HG02763 (cell line): ENCODE results near the gene SLC25A13.
A peak's percentile ranks its signal among the peaks of the same experiment; 100 is the strongest.
"Not testable (repeated sequence)": the region's sequence is repeated elsewhere in the genome, so short reads cannot be mapped to it uniquely, and the experiment has no call there.

Experiments
- ATAC-seq: cut with Tn5 transposase; IDR thresholded peaks from one replicate; pipeline ENCODE4 v1.9.1; 2021; ENCODE audit warnings: mild to moderate bottlenecking, moderate library complexity; ENCODE audit not compliant: unreplicated experiment

Gene SLC25A13

DNA sequence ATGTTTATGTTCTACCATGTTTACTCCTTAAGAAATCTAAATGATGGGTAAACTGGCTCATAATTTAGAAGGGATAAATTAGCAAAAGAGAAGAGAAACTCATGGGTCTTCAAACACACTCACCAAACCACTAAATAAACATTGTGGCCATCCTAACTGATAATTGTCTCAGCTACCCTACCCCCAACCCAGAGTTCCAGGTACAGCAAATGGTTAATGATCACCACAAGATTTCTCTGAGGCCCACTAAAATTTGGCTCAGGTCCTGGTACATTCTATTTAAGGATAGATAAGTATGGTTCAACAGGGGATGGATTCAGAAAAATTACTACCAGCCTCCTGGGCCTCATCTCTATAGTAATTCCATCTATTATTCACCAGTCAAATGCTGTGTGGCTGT, 21.4 kb downstream of the SLC25A13 start:
- no peak for ATAC-seq

DNA sequence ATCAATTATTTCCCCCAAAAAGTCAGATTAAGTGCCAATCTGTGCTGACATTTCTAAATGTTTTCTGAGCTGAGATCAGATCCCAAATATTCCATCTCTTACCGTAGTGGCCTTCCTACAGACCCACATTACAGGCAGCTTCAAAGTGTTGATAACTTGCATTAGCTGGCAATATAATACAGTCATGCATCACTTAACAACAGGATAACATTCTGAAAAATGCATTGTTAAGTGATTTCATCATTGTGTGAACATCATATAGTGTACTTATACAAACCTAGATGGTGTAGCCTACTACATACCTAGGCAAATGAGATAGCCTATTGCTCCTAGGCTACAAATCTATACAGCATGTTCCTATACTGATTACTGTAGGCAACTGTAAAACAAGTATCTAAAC, 22.4 kb downstream of the SLC25A13 start:
- no peak for ATAC-seq

DNA sequence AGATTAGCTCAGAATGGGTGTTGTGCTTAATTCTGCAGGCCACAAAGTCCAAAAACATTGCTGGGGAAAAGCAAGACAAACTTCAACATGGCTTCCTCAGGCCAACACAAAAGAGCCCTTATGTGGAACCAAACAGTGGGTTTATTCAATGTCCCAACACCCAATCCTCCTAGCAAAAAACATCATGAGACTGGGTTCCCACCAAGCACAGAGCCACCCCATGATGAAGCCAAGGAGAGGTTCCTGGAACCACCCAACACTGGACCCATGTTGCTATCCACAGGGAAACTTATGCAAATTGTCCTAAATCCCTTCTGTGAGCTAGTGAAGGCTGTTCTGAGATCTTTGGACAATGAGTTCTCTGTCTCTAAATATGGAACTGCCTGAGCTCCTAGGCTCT, 24.0 kb downstream of the SLC25A13 start:
- no peak for ATAC-seq

DNA sequence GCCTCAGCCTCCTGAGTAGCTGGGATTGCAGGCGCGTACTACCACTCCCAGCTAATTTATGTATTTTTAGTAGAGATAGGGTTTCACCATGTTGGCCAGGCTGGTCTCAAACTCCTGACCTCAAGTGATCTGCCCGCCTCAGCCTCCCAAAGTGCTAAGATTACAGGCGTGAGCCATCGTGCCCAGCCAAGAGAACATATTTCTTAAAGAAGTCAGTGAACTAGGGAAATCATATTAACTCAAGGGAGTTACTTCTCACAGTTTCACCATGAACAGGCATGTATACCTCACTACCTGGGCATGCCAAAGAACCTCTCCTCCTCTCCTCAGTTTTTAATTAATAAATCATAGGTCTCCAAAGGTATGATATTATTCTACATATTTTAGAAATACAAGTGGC, 24.5 kb downstream of the SLC25A13 start:
- not testable (repeated sequence) for ATAC-seq

DNA sequence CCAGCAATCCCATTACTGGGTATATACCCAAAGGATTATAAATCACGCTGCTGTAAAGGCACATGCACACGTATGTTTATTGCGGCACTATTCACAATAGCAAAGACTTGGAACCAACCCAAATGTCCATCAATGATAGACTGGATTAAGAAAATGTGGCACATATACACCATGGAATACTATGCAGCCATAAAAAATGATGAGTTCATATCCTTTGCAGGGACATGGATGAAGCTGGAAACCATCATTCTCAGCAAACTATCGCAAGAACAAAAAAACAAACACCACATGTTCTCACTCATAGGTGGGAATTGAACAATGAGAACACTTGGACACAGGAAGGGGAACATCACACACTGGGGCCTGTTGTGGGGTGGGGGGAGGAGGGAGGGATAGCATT, 28.0 kb downstream of the SLC25A13 start:
- not testable (repeated sequence) for ATAC-seq

DNA sequence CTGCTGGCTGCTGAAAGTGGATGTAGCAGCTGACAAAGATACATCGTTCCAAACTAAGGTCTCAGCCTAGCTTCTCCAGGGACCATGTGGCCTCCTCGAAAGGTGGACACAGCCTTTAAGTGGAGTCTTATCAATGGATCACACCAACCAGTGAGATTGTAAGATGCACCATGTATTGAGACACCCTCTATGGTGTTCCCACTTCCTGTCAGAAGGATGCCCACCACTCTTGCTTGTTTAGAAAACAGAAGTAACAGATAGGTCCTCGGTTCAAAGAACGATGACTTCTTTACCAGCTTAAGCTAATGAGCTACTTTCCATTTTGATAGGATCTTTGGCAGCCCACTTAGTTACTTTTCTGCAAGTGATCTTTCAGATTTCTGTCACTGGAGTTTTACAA, 34.3 kb downstream of the SLC25A13 start:
- no peak for ATAC-seq

DNA sequence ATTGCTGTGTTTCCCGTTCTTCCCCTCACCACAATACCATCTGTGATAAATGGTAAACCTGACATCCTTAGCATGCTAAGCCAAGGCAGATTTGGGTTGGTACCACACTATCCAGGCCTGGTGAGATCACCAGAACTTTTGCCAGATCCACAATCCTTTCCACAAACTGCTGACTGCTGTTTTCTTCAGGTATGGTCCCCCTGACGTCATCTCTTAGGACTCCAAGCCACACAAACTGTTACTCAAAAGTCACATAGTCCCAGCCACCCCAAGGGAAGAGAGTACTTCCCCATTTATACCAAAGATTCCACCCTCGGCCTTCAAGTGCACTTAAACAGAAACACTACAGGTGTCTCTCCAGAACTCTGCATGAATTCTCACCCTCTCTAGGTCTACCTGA, 34.8 kb downstream of the SLC25A13 start:
- ATAC-seq: no peak

DNA sequence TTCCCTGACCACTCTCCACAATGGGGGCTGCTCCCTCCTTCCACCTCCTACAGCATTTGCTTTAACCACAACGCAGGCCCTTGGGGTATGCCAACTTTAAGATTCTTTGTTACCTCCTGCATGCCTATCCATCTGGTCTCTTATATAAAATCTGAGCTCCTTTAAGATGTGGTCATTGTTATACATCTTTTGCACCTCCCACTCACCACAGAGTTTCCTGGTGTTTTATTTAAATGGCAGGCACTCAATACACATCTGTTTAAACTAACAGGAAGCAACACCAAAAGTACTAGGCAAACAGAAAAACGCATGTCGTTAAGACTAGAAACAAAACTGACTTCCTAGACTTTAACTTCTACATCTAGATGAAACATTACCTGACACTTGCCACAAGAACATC, 36.3 kb downstream of the SLC25A13 start:
- ATAC-seq: peak; percentile 71

DNA sequence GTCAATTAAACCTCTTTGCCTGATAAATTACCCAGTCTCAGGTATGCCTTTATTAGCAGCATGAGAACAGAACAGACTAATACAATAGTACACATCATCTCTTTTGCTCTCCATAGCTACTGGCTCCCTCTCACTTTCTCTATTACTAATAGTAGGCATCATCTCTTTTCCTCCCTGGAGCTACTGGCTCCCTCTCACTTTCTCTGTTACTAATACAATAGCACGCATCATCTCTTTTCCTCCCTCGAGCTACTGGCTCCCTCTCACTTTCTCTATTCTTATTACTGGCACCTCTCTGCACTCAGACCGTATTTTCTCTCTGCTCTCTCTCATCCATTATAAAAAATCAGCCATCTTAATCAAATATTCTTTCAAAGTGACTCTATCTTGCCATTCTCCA, 37.1 kb downstream of the SLC25A13 start:
- ATAC-seq: peak; percentile 43

DNA sequence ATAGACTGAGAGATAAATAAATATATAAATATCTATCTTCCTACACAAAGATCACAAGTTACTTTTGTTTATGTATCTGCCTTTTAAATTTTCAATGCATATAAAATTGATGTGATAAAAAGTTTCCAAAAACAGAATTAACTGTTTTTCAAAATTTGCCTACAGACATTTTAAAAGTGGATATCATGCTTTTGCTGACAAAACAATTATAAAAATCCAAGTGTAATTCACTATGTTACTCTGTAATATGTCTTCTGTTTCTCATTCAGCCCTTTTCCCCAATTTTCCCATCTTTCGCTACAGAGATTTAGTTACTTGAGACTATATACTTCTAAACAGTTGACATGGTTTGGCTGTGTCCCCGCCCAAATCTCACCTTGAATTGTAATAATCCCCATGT, 37.7 kb downstream of the SLC25A13 start:
- no peak for ATAC-seq

DNA sequence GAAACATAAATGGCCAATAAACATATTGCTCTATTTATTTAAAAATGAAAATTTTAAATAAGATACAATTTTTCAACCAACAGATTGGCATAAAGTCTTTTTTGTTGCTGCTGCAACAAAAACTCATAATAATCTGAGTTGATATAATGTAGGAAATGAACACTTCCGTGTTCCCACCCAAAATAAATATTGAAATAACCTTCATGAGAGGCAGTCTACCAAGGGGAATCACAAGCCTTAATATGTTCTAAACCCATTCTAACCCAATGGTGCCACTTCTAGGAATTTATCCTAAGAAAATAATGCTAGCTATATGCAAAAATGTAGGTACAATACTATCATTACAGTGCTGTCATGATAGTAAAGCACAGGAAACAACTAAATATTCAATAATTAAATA, 39.1 kb downstream of the SLC25A13 start:
- ATAC-seq: no peak

DNA sequence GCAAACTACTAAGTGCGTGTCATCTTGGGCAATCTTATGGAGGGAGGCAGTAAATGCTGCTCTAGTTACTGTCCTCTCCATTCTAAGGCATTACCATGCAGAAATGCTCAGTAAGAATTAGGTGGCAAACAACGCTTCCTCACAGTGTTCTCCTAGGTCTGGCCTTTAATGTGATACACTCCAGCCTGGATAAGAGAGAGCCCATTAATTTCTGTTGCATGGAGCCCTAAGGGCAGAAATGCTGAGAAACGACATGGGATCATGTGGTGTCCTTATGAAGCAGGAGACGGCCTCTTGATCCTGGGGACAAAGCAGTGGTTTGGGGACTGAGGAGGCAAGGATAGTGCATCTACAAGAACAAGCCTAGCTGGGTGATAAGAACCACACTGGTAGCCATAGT, 44.0 kb downstream of the SLC25A13 start:
- no peak for ATAC-seq

DNA sequence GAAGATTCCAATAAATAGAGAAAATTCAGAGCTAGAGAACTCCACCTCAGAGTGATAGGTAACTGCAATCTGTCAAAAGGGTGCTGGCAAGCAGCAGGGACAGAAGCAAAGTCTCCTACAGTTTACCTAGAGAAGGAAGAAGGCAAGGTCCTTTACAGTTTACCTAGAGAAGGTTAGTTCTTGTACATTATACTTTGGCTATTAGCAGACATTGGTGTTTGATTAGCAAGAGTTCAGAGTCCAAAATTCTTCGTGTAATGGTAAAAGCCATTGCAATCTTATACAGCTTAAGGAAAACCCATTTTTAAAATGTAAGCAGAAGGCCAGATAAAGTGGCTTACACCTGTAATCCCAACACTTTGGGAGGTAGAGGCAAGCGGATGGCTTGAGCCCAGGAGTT, 45.9 kb downstream of the SLC25A13 start:
- ATAC-seq: no peak

DNA sequence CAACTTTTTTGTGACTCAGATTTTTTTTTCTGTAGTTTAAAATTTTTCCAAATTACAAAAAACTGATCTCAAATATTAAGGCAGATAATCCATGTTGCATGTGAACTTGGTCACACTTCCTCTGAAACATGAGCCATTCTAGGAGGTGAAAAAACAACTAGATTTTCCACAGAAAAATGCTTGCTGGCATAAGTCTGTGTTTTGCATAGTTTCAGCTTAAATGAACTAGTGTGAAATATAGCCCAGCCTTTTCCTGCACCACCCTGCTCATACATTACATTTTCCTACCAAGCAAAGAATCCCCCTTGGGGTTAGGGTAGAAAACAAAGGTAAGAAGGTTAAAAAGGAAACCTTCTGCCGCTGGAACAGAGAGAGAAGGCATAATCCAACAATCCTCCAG, 48.2 kb downstream of the SLC25A13 start:
- ATAC-seq: no peak

DNA sequence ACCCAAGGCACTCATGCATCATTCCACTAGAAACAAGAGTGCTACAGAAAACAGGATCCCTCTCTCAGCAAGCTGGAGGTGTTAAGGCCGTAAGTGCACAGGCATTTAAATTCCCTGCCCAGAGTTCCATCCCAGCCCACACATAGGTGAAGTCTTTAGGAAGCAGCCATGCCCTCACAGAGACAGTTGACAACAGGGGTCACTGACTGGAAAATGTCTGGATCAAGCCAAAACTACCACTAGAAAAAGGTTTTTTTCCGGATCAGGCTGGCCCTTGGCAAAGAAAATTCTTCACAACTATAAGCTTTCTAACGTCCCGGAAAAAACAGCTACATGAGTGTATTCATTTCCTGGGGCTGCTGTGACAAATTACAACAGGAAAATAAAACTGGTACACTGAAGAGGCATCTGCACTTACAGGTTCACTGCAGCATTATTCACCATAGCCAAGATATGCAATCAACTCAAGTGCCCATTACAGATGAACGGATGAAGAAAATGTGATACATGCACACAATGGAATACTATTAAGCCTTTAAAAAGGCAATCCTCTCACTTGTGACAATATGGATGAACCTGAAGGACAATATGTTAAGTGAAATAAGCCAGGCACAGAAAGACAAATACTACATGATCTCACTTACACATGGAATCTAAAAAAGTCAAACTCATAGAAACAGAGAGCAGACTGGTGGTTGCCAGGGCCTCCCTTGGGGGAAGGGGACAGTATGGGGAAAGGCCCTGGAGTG, 52.5 kb downstream of the SLC25A13 start:
- ATAC-seq: no peak

DNA sequence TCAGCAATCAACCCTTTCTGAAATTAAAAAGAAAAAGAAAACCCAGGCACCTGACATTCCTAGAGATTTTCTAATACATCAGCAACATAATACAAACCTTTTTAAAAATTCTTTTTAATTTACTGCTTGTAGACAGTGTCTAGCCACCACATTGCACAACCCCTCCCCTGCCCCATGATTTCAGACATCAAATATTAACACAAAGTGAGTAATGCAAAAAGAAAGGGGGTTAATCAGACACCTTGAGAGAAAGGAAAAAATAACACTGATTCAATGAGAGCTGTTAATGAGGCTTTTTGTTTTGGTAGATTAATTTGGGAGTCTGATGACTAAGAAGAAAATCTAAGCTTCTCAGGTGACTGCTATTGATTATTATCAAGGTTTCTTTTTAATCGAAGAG, 55.3 kb downstream of the SLC25A13 start:
- ATAC-seq: no peak

DNA sequence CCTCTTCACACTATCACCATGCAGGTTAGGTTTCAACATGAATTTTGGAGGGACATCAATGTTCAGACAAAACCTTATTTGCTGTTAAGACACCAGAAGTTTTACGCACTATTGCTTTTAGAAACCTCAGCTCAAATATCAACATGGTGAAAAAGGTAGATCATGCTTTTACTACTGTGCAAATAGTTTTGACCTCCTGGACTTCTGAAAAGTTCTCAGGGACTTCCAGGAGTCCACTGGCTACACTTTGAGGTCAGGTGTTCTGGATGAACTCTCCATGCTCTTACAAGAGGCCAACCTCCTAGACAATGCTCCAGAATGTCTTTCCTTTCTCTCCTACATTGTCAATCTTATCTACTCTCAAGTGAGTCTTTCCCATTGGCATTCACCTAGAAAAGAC, 55.9 kb downstream of the SLC25A13 start:
- no peak for ATAC-seq

DNA sequence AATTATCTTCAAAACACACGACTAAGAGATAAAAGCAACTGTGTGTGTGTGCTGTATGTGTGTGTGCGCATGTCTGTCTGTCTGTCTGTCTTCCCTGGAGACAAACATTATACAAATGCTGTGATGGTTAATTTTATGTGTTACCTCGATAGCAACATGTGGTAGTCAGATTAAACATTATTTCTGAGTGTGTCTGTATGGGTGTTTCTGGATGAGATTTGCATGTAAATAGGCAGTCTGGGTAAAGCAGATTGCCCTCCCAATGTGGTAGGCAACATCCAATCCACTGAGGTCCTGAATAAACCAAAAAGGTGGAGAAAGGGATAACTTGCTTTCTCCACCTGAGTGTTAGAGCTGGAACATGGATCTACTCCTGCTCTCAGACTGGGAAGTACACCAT, 67.9 kb downstream of the SLC25A13 start:
- ATAC-seq: no peak

DNA sequence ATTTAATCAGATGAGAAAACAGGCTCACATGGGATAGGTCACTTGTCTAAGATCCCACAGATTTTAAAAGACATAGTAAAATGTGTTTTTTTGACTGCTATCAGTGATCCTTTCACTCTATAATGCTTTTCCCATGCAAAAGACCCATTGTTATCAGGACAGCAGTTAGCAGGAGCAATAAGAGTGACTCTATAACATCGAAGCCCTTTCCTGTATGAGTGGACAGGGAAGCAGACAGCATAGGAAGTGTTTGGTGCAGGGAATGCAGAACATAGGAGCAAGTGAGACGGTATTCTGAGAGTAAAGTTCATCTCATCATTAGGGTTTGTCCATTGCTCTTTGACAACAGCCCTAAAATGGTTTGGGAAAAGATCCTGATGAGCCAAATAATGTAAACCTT, 68.5 kb downstream of the SLC25A13 start:
- no peak for ATAC-seq

DNA sequence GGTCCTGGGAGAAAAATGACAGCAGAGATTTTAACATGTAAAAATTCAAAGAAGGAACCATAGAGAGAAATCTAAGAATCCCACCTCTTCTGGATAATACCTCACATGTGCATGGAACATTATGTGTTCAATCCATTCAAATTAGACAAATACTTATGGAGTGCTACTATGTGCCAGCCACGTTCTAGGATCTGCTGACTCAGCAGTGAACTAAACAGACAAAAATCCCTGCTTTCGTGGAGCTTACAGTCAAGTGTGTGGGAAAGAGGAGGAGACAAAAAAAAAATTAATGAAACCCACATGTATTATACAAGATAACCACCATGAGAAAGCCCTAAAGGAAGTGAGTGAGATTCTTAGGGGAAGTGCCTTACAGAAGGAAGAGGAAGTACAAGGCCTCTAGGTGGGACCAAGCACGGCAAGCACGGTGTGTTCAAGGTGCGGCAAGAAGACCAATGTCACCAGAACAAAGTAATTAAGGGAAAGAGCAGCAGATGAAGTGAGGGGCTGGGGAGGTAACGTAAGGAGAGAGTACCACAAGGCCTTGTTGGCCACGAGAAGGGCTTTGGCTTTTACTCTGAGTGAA, 71.0 kb downstream of the SLC25A13 start:
- no peak for ATAC-seq

DNA sequence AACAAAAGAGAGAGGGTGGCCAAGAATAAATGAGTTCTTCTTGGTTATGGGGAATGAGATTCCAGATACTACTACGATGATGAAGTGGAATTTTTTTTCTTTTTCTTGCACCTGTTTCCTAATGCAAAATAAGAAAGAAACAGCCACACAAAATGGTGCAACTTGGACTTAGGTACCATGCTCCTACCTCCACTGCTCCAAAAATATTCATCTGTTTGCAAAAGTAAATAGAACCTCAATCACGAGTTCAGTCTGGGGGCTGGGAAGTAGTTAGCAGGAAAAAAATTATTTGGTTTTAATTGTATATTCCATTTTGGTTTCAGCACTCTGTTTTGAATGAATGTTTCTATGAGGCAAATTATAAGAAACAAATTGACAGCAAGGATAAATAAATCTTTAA, 73.5 kb downstream of the SLC25A13 start:
- no peak for ATAC-seq

DNA sequence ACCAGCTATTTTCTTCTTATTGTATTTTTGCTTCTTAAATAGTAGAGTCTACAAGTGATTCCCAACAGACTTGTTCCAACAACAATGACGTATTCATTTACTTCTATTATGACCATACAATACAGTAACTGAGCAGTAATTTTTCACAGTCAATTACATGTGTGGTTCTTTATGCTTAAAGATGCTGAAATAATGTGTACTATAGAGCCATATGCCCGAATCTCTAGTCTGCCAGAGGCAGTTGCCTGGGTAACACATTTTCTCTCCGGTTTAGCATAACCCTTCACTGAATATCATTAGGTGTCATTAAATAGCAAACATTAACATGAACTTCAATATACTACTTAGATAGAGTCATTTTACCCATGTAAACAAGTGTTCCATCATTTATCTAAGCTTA, 75.0 kb downstream of the SLC25A13 start:
- ATAC-seq: no peak

DNA sequence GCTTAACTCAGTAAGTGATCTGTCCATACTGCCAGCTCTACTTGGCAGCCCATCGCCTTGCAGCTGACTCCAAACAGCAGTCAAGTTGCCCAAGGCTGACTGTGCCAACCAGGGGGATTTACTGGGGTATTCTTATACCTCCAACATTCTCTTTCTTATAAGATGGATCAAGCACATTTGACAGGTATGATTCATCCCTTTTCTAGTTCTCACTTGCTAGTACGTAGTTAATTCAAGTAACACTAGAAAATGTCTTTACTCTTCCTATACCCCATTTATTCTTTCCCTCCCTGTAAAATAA, 77.0 kb downstream of the SLC25A13 start:
- no peak for ATAC-seq
